Measurements from ENCODE around the gene ITIH4.

DNA sequence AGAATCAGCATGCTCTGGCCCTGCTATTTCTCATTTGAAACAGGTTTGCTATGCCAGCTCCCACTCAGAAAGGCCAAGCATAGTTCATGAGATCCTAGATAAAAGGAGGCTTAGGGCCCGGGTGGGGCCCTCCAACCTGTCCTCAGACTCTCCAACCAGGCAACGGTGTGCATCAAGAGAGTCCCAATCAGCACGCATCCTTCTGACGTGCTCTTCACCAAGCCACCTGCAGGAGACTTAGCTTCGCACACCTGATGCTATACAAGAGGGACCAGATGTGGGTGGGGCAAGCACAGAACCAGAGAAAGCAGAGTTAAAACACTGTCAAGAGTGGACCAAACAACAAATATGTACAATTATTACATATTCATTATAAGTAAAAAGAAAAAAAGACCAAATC, 49.6 kb upstream of the ITIH4 start:
- TF ChIP-seq, protein P1, sequence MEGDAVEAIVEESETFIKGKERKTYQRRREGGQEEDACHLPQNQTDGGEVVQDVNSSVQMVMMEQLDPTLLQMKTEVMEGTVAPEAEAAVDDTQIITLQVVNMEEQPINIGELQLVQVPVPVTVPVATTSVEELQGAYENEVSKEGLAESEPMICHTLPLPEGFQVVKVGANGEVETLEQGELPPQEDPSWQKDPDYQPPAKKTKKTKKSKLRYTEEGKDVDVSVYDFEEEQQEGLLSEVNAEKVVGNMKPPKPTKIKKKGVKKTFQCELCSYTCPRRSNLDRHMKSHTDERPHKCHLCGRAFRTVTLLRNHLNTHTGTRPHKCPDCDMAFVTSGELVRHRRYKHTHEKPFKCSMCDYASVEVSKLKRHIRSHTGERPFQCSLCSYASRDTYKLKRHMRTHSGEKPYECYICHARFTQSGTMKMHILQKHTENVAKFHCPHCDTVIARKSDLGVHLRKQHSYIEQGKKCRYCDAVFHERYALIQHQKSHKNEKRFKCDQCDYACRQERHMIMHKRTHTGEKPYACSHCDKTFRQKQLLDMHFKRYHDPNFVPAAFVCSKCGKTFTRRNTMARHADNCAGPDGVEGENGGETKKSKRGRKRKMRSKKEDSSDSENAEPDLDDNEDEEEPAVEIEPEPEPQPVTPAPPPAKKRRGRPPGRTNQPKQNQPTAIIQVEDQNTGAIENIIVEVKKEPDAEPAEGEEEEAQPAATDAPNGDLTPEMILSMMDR (IDR thresholded peaks at IDR 0.05) = no peak
- no peak for TF ChIP-seq EZH2 (IDR thresholded peaks at IDR 0.05; ENCODE audit: borderline replicate concordance, insufficient read depth, low read depth, low read length, poor library complexity, severe bottlenecking)

All from B cell (primary cell).